Astrocyte (in vitro differentiated cells and primary cell): ENCODE results near the gene CADPS. TPM values are rescaled to one million over a fixed set of nuclear protein-coding genes. Genes with fewer than 3 reads are reported as not detected.

Source experiments
- DNase-seq: peaks from one replicate; pipeline ENCODE4 v3.0.0-alpha.2; 2010; ENCODE audit warnings: low read depth
- FAIRE-seq: peaks from 2 replicates; lab custom pipeline; 2011; peaks lifted over from hg19 to GRCh38; lab: Jason Lieb, UNC
- H2AFZ ChIP-seq: 2 replicates; pipeline ENCODE4 v1.6.0; 2012; ENCODE audit warnings: low read depth, low read length, inconsistent platforms
- H3K27ac ChIP-seq: 2 replicates; pipeline ENCODE4 v1.5.1; 2011; ENCODE audit warnings: low read depth, low read length, inconsistent platforms
- H3K27me3 ChIP-seq: 2 replicates; pipeline ENCODE4 v1.6.0; 2011; ENCODE audit warnings: low read length, inconsistent platforms; ENCODE audit not compliant: insufficient read depth
- H3K36me3 ChIP-seq: 2 replicates; pipeline ENCODE4 v1.5.1; 2011; ENCODE audit warnings: low read length, inconsistent platforms; ENCODE audit not compliant: insufficient read depth
- H3K4me1 ChIP-seq: 2 replicates; pipeline ENCODE4 v1.5.1; 2011; ENCODE audit warnings: low read length, inconsistent platforms; ENCODE audit not compliant: insufficient read depth
- H3K4me2 ChIP-seq: 2 replicates; pipeline ENCODE4 v1.6.0; 2012; ENCODE audit warnings: low read length, inconsistent platforms
- H3K4me3 ChIP-seq: 2 replicates; pipeline ENCODE4 v1.5.1; 2011; ENCODE audit warnings: low read depth, mild to moderate bottlenecking, low read length, inconsistent platforms; ENCODE audit not compliant: insufficient read depth
- H3K79me2 ChIP-seq: 2 replicates; pipeline ENCODE4 v1.6.0; 2012; ENCODE audit warnings: mild to moderate bottlenecking, low read length, inconsistent platforms; ENCODE audit not compliant: insufficient read depth
- H3K9ac ChIP-seq: 2 replicates; pipeline ENCODE4 v1.6.0; 2012; ENCODE audit warnings: mild to moderate bottlenecking, low read length, inconsistent platforms
- H3K9me3 ChIP-seq: 2 replicates; pipeline ENCODE4 v1.5.1; 2012; ENCODE audit warnings: low read depth, mild to moderate bottlenecking, low read length, inconsistent platforms; ENCODE audit not compliant: insufficient read depth
- H4K20me1 ChIP-seq: 2 replicates; pipeline ENCODE4 v1.6.0; 2012; ENCODE audit warnings: low read length, inconsistent platforms; ENCODE audit not compliant: insufficient read depth
- H3K27ac Mint-ChIP-seq: one replicate; pipeline ENCODE4 v1.8.0; 2021; ENCODE audit warnings: mild to moderate bottlenecking, mixed read lengths; ENCODE audit not compliant: unreplicated experiment
- H3K27me3 Mint-ChIP-seq: one replicate; pipeline ENCODE4 v1.8.0; 2021; ENCODE audit warnings: low read depth, mixed read lengths; ENCODE audit not compliant: unreplicated experiment
- H3K36me3 Mint-ChIP-seq: one replicate; pipeline ENCODE4 v1.8.0; 2021; ENCODE audit warnings: low read depth, mixed read lengths; ENCODE audit not compliant: unreplicated experiment
- H3K4me1 Mint-ChIP-seq: one replicate; pipeline ENCODE4 v1.8.0; 2021; ENCODE audit warnings: low read depth, mixed read lengths; ENCODE audit not compliant: unreplicated experiment
- H3K4me3 Mint-ChIP-seq: one replicate; pipeline ENCODE4 v1.8.0; 2021; ENCODE audit warnings: mild to moderate bottlenecking, moderate library complexity, mixed read lengths; ENCODE audit not compliant: unreplicated experiment
- H3K9me3 Mint-ChIP-seq: one replicate; pipeline ENCODE4 v1.8.0; 2021; ENCODE audit warnings: mild to moderate bottlenecking, mixed read lengths; ENCODE audit not compliant: unreplicated experiment
- EZH2 ChIP-seq: IDR thresholded peaks from 2 replicates; pipeline ENCODE4 v1.6.1; 2012; ENCODE audit warnings: mild to moderate bottlenecking, low read length, inconsistent platforms; ENCODE audit not compliant: insufficient read depth
- total RNA-seq: library from RNA; stranded (reverse); gene quantifications from 2 replicates; pipeline ENCODE4 v1.2.1, GENCODE V29; 2021
- TF ChIP-seq, protein P1 (sequence below): IDR thresholded peaks from 2 replicates; pipeline ENCODE4 v1.5.1; 2011; ENCODE audit warnings: low read depth, mild to moderate bottlenecking, inconsistent platforms, low read length, moderate library complexity; ENCODE audit not compliant: insufficient read depth

CADPS gene
- total RNA-seq, 1 donor from 2014 or later: 5.4 TPM

- Histone ChIP-seq H2AFZ (no peak overlapping the region), H3K9ac (no peak overlapping the region), H3K4me2 (no peak overlapping the region), H3K79me2 (no peaks in the 10 kb centered on the region), H4K20me1 (no peaks in the 10 kb centered on the region), H3K4me1 (no peaks in the 10 kb centered on the region), H3K27me3 (no peaks in the 10 kb centered on the region), H3K9me3 (no peaks in the 10 kb centered on the region), H3K27ac (no peak overlapping the region), H3K36me3 (no peaks in the 10 kb centered on the region), H3K4me3 (no peak overlapping the region)
- peaks cover 9% of the 10 kb centered on the region for H3K27me3 Mint-ChIP-seq
- H3K27ac Mint-ChIP-seq: no peak overlapping the region
- no peaks in the 10 kb centered on the region for H3K36me3 Mint-ChIP-seq
- DNase-seq (peak; percentile 8), FAIRE-seq (no peak)
- H3K9me3 Mint-ChIP-seq: no peaks in the 10 kb centered on the region
- H3K4me3 Mint-ChIP-seq: no peak overlapping the region
- TF ChIP-seq, protein P1, sequence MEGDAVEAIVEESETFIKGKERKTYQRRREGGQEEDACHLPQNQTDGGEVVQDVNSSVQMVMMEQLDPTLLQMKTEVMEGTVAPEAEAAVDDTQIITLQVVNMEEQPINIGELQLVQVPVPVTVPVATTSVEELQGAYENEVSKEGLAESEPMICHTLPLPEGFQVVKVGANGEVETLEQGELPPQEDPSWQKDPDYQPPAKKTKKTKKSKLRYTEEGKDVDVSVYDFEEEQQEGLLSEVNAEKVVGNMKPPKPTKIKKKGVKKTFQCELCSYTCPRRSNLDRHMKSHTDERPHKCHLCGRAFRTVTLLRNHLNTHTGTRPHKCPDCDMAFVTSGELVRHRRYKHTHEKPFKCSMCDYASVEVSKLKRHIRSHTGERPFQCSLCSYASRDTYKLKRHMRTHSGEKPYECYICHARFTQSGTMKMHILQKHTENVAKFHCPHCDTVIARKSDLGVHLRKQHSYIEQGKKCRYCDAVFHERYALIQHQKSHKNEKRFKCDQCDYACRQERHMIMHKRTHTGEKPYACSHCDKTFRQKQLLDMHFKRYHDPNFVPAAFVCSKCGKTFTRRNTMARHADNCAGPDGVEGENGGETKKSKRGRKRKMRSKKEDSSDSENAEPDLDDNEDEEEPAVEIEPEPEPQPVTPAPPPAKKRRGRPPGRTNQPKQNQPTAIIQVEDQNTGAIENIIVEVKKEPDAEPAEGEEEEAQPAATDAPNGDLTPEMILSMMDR: no peak
- no peak for TF ChIP-seq EZH2
- peaks cover 3% of the 10 kb centered on the region for H3K4me1 Mint-ChIP-seq
Measured at GRCh38 chr3:62553811-62554210, 321.4 kb downstream of the CADPS start.

- no peak for FAIRE-seq
Measured at GRCh38 chr3:62551556-62551955, 323.7 kb downstream of the CADPS start.

GRCh38 chr3:62550439-62550838 lies 324.8 kb downstream of the CADPS start:
- no peaks in the 10 kb centered on the region for H3K79me2 ChIP-seq
- no peak overlapping the region for H3K4me3 Mint-ChIP-seq
- no peaks in the 10 kb centered on the region for H3K36me3 ChIP-seq
- TF ChIP-seq EZH2: no peak
- TF ChIP-seq, protein P1: no peak
- H2AFZ ChIP-seq: no peak overlapping the region
- H3K27me3 ChIP-seq: no peaks in the 10 kb centered on the region
- H3K4me1 ChIP-seq: no peaks in the 10 kb centered on the region
- H3K27ac Mint-ChIP-seq: no peak overlapping the region
- no peaks in the 10 kb centered on the region for H3K9me3 Mint-ChIP-seq
- DNase-seq (no peak), FAIRE-seq (no peak)
- no peak overlapping the region for H3K27ac ChIP-seq
- peaks cover 9% of the 10 kb centered on the region for H3K4me1 Mint-ChIP-seq
- peaks cover 9% of the 10 kb centered on the region for H3K27me3 Mint-ChIP-seq
- no peak overlapping the region for H3K4me3 ChIP-seq
- no peaks in the 10 kb centered on the region for H3K36me3 Mint-ChIP-seq
- H3K4me2 ChIP-seq: no peak overlapping the region
- no peak overlapping the region for H3K9ac ChIP-seq
- no peaks in the 10 kb centered on the region for H4K20me1 ChIP-seq
- no peaks in the 10 kb centered on the region for H3K9me3 ChIP-seq

More at GRCh38 chr3:62551556-62551955, 323.7 kb downstream of the CADPS start:
- H3K4me3 ChIP-seq: no peak overlapping the region
- H4K20me1 ChIP-seq: no peaks in the 10 kb centered on the region
- Mint-ChIP-seq H3K27ac (no peak overlapping the region), H3K4me3 (no peak overlapping the region), H3K9me3 (no peaks in the 10 kb centered on the region), H3K27me3 (peaks cover 9% of the 10 kb centered on the region), H3K36me3 (no peaks in the 10 kb centered on the region), H3K4me1 (peaks cover 9% of the 10 kb centered on the region)
- TF ChIP-seq EZH2: no peak
- TF ChIP-seq, protein P1: no peak
- no peaks in the 10 kb centered on the region for H3K27me3 ChIP-seq
- H3K9ac ChIP-seq: no peak overlapping the region
- no peak overlapping the region for H3K27ac ChIP-seq
- no peak overlapping the region for H2AFZ ChIP-seq
- no peaks in the 10 kb centered on the region for H3K9me3 ChIP-seq
- H3K4me1 ChIP-seq: no peaks in the 10 kb centered on the region
- no peak for DNase-seq
- no peaks in the 10 kb centered on the region for H3K79me2 ChIP-seq
- no peak overlapping the region for H3K4me2 ChIP-seq
- H3K36me3 ChIP-seq: no peaks in the 10 kb centered on the region
